LNCaP clone FGC (cell line): Measurements from ENCODE around the gene AGBL3.
"Not testable (repeated sequence)": the region's sequence is repeated elsewhere in the genome, so short reads cannot be mapped to it uniquely, and the experiment has no call there.

Source experiments
- DNase-seq: peaks from one replicate; pipeline ENCODE4 v3.0.0-alpha.2; 2011; ENCODE audit warnings: low read depth
- H3K4me3 ChIP-seq: 2 replicates; pipeline ENCODE4 v1.5.1; 2011; ENCODE audit warnings: mild to moderate bottlenecking, low read depth, low read length, control low read depth
- CTCF ChIP-seq: IDR thresholded peaks from 2 replicates; pipeline ENCODE4 v1.5.1; 2012; ENCODE audit warnings: mild to moderate bottlenecking; ENCODE audit not compliant: control insufficient read depth, insufficient read depth; ENCODE audit errors: extremely low read depth

AGBL3 gene

DNA sequence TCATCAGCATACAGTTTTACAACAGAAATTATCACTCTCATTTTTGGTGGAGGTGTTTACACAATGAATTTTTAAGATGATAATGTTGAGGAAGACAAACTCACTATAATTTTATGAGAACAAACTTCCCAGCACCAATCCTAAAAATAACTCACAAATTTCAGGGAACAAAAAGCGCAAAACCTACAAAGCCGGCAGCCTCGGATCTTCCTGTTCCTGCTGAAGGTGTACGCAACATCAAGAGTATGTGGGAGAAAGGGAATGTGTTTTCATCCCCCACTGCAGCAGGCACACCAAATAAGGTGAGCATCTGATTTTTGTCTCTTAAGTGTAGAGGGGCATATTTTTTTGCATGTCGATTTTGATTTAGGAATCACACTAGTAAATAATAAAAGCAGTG is 26.5 kb upstream of the AGBL3 start:
- peak overlapping the region; percentile 52 for H3K4me3 ChIP-seq
- no peak for TF ChIP-seq CTCF
- DNase-seq, result peak; percentile 78

- no peak for TF ChIP-seq CTCF
- no peak for DNase-seq
- no peak overlapping the region for H3K4me3 ChIP-seq
Observed at GRCh38 chr7:134962270-134962780, 24.0 kb upstream of the AGBL3 start.

DNA sequence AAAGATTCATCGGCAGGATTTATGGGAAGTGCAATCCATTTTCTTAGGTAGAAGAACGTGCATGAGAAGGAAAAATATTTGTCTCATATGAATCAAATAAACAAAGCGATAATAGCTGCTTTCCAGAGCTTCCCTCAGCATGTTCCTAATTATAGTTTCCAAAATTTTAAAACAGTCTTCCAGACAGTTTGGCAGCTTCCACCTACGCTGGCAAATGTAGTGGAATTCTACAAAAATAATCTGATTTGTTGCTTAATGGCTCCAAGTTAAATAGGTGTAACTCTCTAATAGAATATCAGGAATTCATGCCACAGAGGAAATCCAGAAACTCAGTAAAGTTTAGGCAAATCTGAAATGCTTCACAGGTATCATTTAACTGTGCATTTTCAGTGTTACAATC is 23.3 kb upstream of the AGBL3 start:
- no peak for DNase-seq
- H3K4me3 ChIP-seq, result no peak overlapping the region
- no peak for TF ChIP-seq CTCF

GRCh38 chr7:134966691-134967090 is 19.6 kb upstream of the AGBL3 start:
- H3K4me3 ChIP-seq, result peak overlapping the region; percentile 32
- TF ChIP-seq CTCF, result no peak
- peak; percentile 97 for DNase-seq

GRCh38 chr7:134968110-134968509 is 18.2 kb upstream of the AGBL3 start:
- DNase-seq, result no peak
- TF ChIP-seq CTCF, result no peak
- no peak overlapping the region for H3K4me3 ChIP-seq

DNA sequence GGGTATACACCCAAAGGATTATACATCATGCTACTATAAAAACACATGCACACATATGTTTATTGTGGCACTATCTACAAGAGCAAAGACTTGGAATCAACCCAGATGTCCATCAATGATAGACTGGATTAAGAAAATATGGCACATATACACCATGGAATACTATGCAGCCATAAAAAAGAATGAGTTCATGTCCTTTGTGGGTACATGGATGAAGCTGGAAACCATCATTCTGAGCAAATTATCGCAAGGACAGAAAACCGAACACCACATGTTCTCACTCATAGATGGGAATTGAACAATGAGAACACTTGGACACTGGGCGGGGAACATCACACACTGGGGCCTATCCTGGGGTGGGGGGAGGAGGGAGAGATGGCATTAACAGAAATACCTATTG is 4.7 kb upstream of the AGBL3 start:
- H3K4me3 ChIP-seq, DNase-seq: not testable (repeated sequence)

DNA sequence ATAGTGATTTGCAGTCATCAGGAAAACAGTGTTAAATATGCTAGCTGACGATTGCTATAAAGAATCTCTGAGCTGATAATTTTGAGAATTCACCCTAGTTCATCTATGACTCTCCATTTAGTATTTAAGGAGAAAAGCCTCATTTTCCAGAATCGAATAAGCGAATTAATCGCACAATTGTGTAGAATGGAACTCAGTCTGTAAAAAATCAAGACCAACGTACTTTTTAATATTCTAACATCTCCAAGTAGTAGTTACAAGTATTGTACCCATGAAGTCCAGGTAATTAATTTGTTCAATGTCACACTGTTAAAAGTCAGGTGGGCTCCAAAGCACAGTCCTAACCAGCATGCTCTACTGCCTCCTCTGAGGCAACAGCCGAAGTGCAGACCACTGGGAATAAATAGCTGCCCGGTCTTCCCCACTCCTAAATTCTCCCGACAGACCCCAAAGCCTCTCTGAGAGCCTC is 380 bp upstream of the AGBL3 start:
- no peak for DNase-seq
- no peak for TF ChIP-seq CTCF

More for the DNA sequence above, 380 bp upstream of the AGBL3 start:
- peak overlapping the region; percentile 95 for H3K4me3 ChIP-seq
